IMR-90 (cell line): Measurements from ENCODE around the gene CNDP2. TPM values are rescaled to one million over a fixed set of nuclear protein-coding genes. Genes with fewer than 3 reads are reported as not detected.

Experiments used
- ATAC-seq: fragments of 200-7000 bp; cut with Tn5 transposase; 2 replicates; pipeline ENCODE4 v1.9.1; 2020; ENCODE audit warnings: low read depth, mild to moderate bottlenecking, moderate library complexity
- BruUV-seq: library from RNA; stranded (reverse); fragments of 400-500 nt; replicated peaks from 2 replicates; lab custom pipeline; 2021; lab: Mats Ljungman, UMichigan
- CTCF ChIA-PET: fragments of 300-600 bp; formaldehyde crosslinking; extraction: SDS; loops from one replicate; lab custom pipeline; 2021; ENCODE audit warnings: antibody characterized with exemption; lab: Yijun Ruan, JAX
- POLR2A ChIA-PET: fragments of 300-600 bp; sonication (Branson Sonifier 250); formaldehyde crosslinking; loops from one replicate; lab custom pipeline; 2022; ENCODE audit warnings: antibody characterized with exemption; ENCODE audit not compliant: unreplicated experiment; lab: Charles Lee
- DNase-seq: peaks from one replicate; pipeline ENCODE4 v3.0.0; 2013
- H2AFZ ChIP-seq: replicated peaks from 2 replicates; pipeline ENCODE3; 2013; ENCODE audit warnings: low read length, mild to moderate bottlenecking; ENCODE audit not compliant: poor library complexity
- H2AK5ac ChIP-seq: 2 replicates; pipeline ENCODE4 v1.6.1; 2013; ENCODE audit warnings: low read depth, low read length, inconsistent platforms
- H2AK9ac ChIP-seq: replicated peaks from 2 replicates; pipeline ENCODE3; 2013; ENCODE audit warnings: mild to moderate bottlenecking, low read depth, low read length, moderate library complexity; ENCODE audit not compliant: poor library complexity
- H2BK120ac ChIP-seq: 2 replicates; pipeline ENCODE4 v1.6.1; 2013; ENCODE audit warnings: low read depth, low read length, inconsistent platforms
- H2BK15ac ChIP-seq: 3 replicates; pipeline ENCODE4 v1.6.1; 2013; ENCODE audit warnings: low read depth, low read length, inconsistent platforms
- H2BK20ac ChIP-seq: 2 replicates; pipeline ENCODE4 v1.6.1; 2013; ENCODE audit warnings: low read depth, mild to moderate bottlenecking, inconsistent platforms, low read length, moderate library complexity
- H2BK5ac ChIP-seq: 2 replicates; pipeline ENCODE4 v1.6.1; 2013; ENCODE audit warnings: mild to moderate bottlenecking, low read depth, low read length, inconsistent platforms; ENCODE audit not compliant: poor library complexity, severe bottlenecking
- H3K14ac ChIP-seq: replicated peaks from 2 replicates; pipeline ENCODE4 v1.6.1; 2013; ENCODE audit warnings: low read depth, low read length, inconsistent platforms
- H3K18ac ChIP-seq: 2 replicates; pipeline ENCODE4 v1.6.1; 2013; ENCODE audit warnings: low read depth, low read length, control low read depth
- H3K23ac ChIP-seq: 2 replicates; pipeline ENCODE4 v1.6.1; 2013; ENCODE audit warnings: low read depth, low read length, inconsistent platforms
- H3K27ac ChIP-seq: 2 replicates; pipeline ENCODE4 v1.5.1; 2013; ENCODE audit warnings: mild to moderate bottlenecking, control low read depth, low read length; ENCODE audit not compliant: insufficient read depth
- H3K27me3 ChIP-seq: 2 replicates; pipeline ENCODE4 v1.6.1; 2013; ENCODE audit warnings: low read length; ENCODE audit not compliant: control insufficient read depth, insufficient read depth
- H3K36me3 ChIP-seq: 2 replicates; pipeline ENCODE4 v1.6.1; 2013; ENCODE audit warnings: low read length, mixed read lengths; ENCODE audit not compliant: control insufficient read depth, insufficient read depth
- H3K4ac ChIP-seq: 2 replicates; pipeline ENCODE4 v1.6.1; 2013; ENCODE audit warnings: low read depth, low read length, inconsistent platforms
- H3K4me1 ChIP-seq: 2 replicates; pipeline ENCODE4 v1.6.1; 2013; ENCODE audit warnings: low read length, mixed read lengths; ENCODE audit not compliant: control insufficient read depth, insufficient read depth
- H3K4me2 ChIP-seq: 2 replicates; pipeline ENCODE4 v1.6.1; 2013; ENCODE audit warnings: low read depth, mild to moderate bottlenecking, control low read depth, low read length, moderate library complexity
- H3K4me3 ChIP-seq: 2 replicates; pipeline ENCODE4 v1.5.1; 2013; ENCODE audit warnings: low read depth, mild to moderate bottlenecking, control low read depth, low read length, moderate library complexity; ENCODE audit not compliant: insufficient read depth
- H3K56ac ChIP-seq: 2 replicates; pipeline ENCODE4 v1.6.1; 2013; ENCODE audit warnings: low read length, inconsistent platforms; ENCODE audit not compliant: insufficient read depth; ENCODE audit errors: extremely low read depth
- H3K79me1 ChIP-seq, 2 experiments: 2 replicates each; pipeline ENCODE4 v1.6.1; 2013; ENCODE audit warnings: low read length in 2 of 2, inconsistent platforms in 1 of 2, low read depth in 1 of 2
- H3K9ac ChIP-seq: 2 replicates; pipeline ENCODE4 v1.6.1; 2013; ENCODE audit warnings: low read depth, low read length, control low read depth
- H3K9me1 ChIP-seq: 2 replicates; pipeline ENCODE4 v1.6.1; 2013; ENCODE audit warnings: low read length, inconsistent platforms; ENCODE audit not compliant: insufficient read depth
- H3K9me3 ChIP-seq: 2 replicates; pipeline ENCODE4 v1.6.1; 2013; ENCODE audit warnings: low read length; ENCODE audit not compliant: control insufficient read depth, insufficient read depth
- H4K20me1 ChIP-seq: 2 replicates; pipeline ENCODE4 v1.6.1; 2013; ENCODE audit warnings: low read length, inconsistent platforms; ENCODE audit not compliant: insufficient read depth
- H4K5ac ChIP-seq: 2 replicates; pipeline ENCODE4 v1.6.1; 2013; ENCODE audit warnings: mild to moderate bottlenecking, low read depth, low read length, control low read depth
- H4K8ac ChIP-seq, 2 experiments: 2 replicates each; pipeline ENCODE4 v1.6.1; 2013; ENCODE audit warnings: low read depth in 2 of 2, low read length in 2 of 2, control low read depth in 1 of 2, inconsistent platforms in 1 of 2
- H4K91ac ChIP-seq: 2 replicates; pipeline ENCODE4 v1.6.1; 2013; ENCODE audit warnings: low read depth, low read length, inconsistent platforms; ENCODE audit not compliant: insufficient read depth
- WGBS, 2 experiments: methylation state at CpG; one replicate each; pipeline versions ENCODE4 v1.1.5 to v1.1.7; 2013; ENCODE audit warnings: missing lambda C conversion rate in 2 of 2; ENCODE audit not compliant: insufficient read length in 1 of 2; ENCODE audit errors: extremely low coverage in 2 of 2; 5-methylcytosine and 5-hydroxymethylcytosine counted together
- dilution Hi-C: fragments of 300-500 bp; cut with HindIII; formaldehyde crosslinking; loops from one replicate; pipeline ENCODE4 v1.14.3; 2018; ENCODE audit warnings: low sequenced_read_pairs; ENCODE audit not compliant: unreplicated experiment
- in situ Hi-C: fragments of 300-500 bp; cut with MboI; formaldehyde crosslinking; loops from 3 replicates; pipeline ENCODE4 v1.14.3; 2019; ENCODE audit warnings: low sequenced_read_pairs, inconsistent platforms, mixed read lengths
- intact Hi-C: fragments of 100-400 bp; cut with micrococcal nuclease; formaldehyde crosslinking; loops from 2 replicates; pipeline ENCODE4 v1.10.0; 2022
- polyA plus RNA-seq, 3 experiments: library from polyadenylated mRNA; depleted of rRNA; stranded (reverse); fragments of >200 nt; gene quantifications; 2 replicates each; pipeline ENCODE4 v1.2.3, GENCODE V29; 2012; ENCODE audit warnings: low replicate concordance in 1 of 3
- total RNA-seq: library from RNA; depleted of rRNA; stranded (reverse); fragments of >200 nt; gene quantifications from 2 replicates; pipeline ENCODE4 v1.2.3, GENCODE V29; 2012
- TF ChIP-seq, protein P1 (sequence below): fragments of 150-350 bp; IDR thresholded peaks from 2 replicates; pipeline ENCODE4 v1.6.1; 2016; ENCODE audit warnings: low read depth, mild to moderate bottlenecking, low read length, moderate library complexity, borderline replicate concordance

Gene CNDP2
- total and polyA plus RNA-seq, 2 of the 4 experiments (the other 2 are of a cell fraction) = 52.0 to 67.9 TPM

DNA sequence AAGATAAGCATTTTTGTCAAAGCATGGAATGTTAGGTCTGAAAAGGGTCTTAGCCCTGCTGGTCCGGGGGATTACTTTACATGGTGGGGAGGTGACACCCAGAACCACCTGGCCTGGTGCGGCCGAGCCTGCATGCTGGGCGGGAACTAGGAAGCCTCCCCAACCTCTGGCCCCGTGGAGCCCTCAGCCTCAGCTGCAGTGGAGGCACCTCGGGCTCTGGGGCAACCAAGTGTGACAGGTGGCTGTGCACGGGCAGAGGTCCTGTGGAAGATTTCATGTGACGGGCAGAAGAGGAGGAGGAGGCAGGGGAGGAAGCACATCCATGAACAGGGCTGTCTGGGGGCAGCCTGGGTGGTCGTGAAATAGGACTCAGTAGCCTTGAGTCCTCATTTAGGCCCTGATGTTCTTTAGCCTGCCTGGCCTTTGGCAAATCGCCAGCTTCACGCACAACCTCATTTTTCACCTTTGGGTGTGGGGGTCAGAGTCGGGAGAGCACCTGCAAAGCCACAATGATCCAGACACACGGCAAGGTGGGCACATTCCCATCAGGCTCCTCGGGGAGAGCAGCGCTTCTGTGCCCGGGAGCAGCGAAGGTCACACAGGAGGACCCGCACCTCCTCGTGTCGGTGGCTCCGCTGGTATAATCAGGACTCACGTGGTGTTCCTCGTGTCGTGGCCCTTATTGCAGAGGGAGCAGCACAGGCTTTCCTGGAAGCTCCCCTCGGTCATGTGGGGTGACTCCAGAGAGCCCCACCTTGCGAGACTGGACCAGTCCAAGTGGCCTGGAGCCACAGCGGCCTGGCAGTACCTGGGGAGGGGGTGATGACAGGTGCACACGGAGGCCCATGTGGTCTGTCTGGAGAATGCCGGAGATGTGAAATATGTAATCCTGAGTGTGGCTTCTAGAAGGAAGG is 13.9 kb downstream of the CNDP2 start:
- dilution Hi-C loops = no loop called here
- H3K4me2 ChIP-seq = no peak overlapping the region
- no peaks in the 10 kb centered on the region for H3K9me1 ChIP-seq
- H2BK20ac ChIP-seq = no peak overlapping the region
- H4K5ac ChIP-seq = no peak overlapping the region
- no peak overlapping the region for H2AK9ac ChIP-seq
- ATAC-seq (no peak), DNase-seq (no peak)
- H3K4me3 ChIP-seq = no peak overlapping the region
- no peak overlapping the region for H4K91ac ChIP-seq
- H3K9me3 ChIP-seq = no peaks in the 10 kb centered on the region
- H3K27ac ChIP-seq = no peak overlapping the region
- no peak overlapping the region for H3K18ac ChIP-seq
- ChIA-PET POLR2A (no interaction called here), CTCF (interaction anchor here (0.8 kb wide), 1 partner anchor 42 kb away, joined by 3 read pairs; no protein-coding TSS in a partner anchor)
- H4K8ac ChIP-seq = no peak overlapping the region
- H3K23ac ChIP-seq = no peak overlapping the region
- TF ChIP-seq, protein P1, sequence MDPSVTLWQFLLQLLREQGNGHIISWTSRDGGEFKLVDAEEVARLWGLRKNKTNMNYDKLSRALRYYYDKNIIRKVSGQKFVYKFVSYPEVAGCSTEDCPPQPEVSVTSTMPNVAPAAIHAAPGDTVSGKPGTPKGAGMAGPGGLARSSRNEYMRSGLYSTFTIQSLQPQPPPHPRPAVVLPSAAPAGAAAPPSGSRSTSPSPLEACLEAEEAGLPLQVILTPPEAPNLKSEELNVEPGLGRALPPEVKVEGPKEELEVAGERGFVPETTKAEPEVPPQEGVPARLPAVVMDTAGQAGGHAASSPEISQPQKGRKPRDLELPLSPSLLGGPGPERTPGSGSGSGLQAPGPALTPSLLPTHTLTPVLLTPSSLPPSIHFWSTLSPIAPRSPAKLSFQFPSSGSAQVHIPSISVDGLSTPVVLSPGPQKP = no peak
- H2AK5ac ChIP-seq = no peak overlapping the region
- H2BK5ac ChIP-seq = no peak overlapping the region
- H3K14ac ChIP-seq = no peak overlapping the region
- H3K9ac ChIP-seq = no peak overlapping the region
- no peak overlapping the region for H3K4ac ChIP-seq
- H3K79me1 ChIP-seq = no peaks in the 10 kb centered on the region; a peak in 1 of 4 replicates
- WGBS, 2 experiments = 87% methylated on average over 12 of the region's 29 CpGs; no CpG with 5 or more reads in 1 of the 2 experiments
- in situ Hi-C loops = no loop called here
- H3K27me3 ChIP-seq = no peaks in the 10 kb centered on the region
- no peak overlapping the region for H2BK120ac ChIP-seq
- BruUV-seq = no TSS peak
- no peaks in the 10 kb centered on the region for H3K4me1 ChIP-seq
- intact Hi-C loops = no loop called here
- no peak overlapping the region for H2AFZ ChIP-seq
- no peak overlapping the region for H2BK15ac ChIP-seq
- no peak overlapping the region for H3K56ac ChIP-seq
- H4K20me1 ChIP-seq = no peaks in the 10 kb centered on the region; the same call in 1 of the 2 replicates
- H3K36me3 ChIP-seq = peaks cover 67% of the 10 kb centered on the region
